Activated CD4-positive, alpha-beta T cell treated with anti-CD3 and anti-CD28 coated beads, Interleukin-2, Interleukin-6, amounts not matched to agents 100 ng/mL and 50 ng/mL, durations not matched to agents 16 hours and 8 hours (primary cell): ENCODE data around the gene ZNF134.

Source experiments
- DNase-seq: peaks from one replicate; pipeline ENCODE4 v3.0.0-alpha.2; 2020

Gene ZNF134

GRCh38 chr19:57613941-57614743 is at the start of gene ZNF134:
Gene ZNF134, plus strand, starts transcription at chr19:57614242. Its CDS starts 5,227 bp downstream, at chr19:57619469.
- DNase-seq, result peak; percentile 93

- DNase-seq, result no peak
Observed at GRCh38 chr19:57566396-57567265, 47.4 kb upstream of the ZNF134 start.

- no peak for DNase-seq
Observed at GRCh38 chr19:57570707-57571106, 43.3 kb upstream of the ZNF134 start.

GRCh38 chr19:57572415-57572947 is 41.6 kb upstream of the ZNF134 start:
- no peak for DNase-seq

- DNase-seq, result no peak
Observed at GRCh38 chr19:57576661-57577060, 37.4 kb upstream of the ZNF134 start.

GRCh38 chr19:57578487-57579205 is 35.4 kb upstream of the ZNF134 start, which contains the start of gene ZNF416:
Gene ZNF416, minus strand, starts transcription at chr19:57578911. Its CDS starts 207 bp downstream, at chr19:57578704.
- peak; percentile 97 for DNase-seq

- DNase-seq, result no peak
Observed at GRCh38 chr19:57583104-57583520, 30.9 kb upstream of the ZNF134 start.

- peak; percentile 77 for DNase-seq
Observed at GRCh38 chr19:57583521-57584416, 30.3 kb upstream of the ZNF134 start, which contains the start of gene ZIK1. Gene ZIK1, plus strand, starts transcription at chr19:57584145. Its CDS starts 212 bp downstream, at chr19:57584357.

GRCh38 chr19:57587529-57587928 is 26.5 kb upstream of the ZNF134 start:
- no peak for DNase-seq

GRCh38 chr19:57599377-57599760 is 14.7 kb upstream of the ZNF134 start:
- DNase-seq, result no peak

GRCh38 chr19:57599761-57600383 is 14.2 kb upstream of the ZNF134 start, which contains the start of gene ZNF530:
Gene ZNF530, plus strand, starts transcription at chr19:57599885. Its CDS starts 4,461 bp downstream, at chr19:57604346.
- DNase-seq, result peak; percentile 91

- DNase-seq, result no peak
Observed at GRCh38 chr19:57606931-57607330, 7.1 kb upstream of the ZNF134 start.

GRCh38 chr19:57611113-57611512 is 2.9 kb upstream of the ZNF134 start:
- DNase-seq, result no peak

GRCh38 chr19:57615346-57615745 is 1.3 kb downstream of the ZNF134 start:
- DNase-seq, result no peak

GRCh38 chr19:57620673-57621348 is 6.8 kb downstream of the ZNF134 start:
- no peak for DNase-seq

GRCh38 chr19:57623091-57623490 is 9.0 kb downstream of the ZNF134 start:
- DNase-seq, result no peak

- DNase-seq, result peak; percentile 93
Observed at GRCh38 chr19:57632987-57633831, 19.2 kb downstream of the ZNF134 start, which contains the start of gene ZNF211. Gene ZNF211, plus strand, starts transcription at chr19:57633168. Its CDS starts 179 bp downstream, at chr19:57633347.

- DNase-seq, result no peak
Observed at GRCh38 chr19:57633832-57634131, 19.7 kb downstream of the ZNF134 start.

GRCh38 chr19:57637379-57637778 is 23.3 kb downstream of the ZNF134 start:
- no peak for DNase-seq
